HG02763 (cell line): ENCODE results near the gene NRG2.

ENCODE experiments used
- ATAC-seq: cut with Tn5 transposase; IDR thresholded peaks from one replicate; pipeline ENCODE4 v1.9.1; 2021; ENCODE audit warnings: mild to moderate bottlenecking, moderate library complexity; ENCODE audit not compliant: unreplicated experiment

The NRG2 gene

DNA sequence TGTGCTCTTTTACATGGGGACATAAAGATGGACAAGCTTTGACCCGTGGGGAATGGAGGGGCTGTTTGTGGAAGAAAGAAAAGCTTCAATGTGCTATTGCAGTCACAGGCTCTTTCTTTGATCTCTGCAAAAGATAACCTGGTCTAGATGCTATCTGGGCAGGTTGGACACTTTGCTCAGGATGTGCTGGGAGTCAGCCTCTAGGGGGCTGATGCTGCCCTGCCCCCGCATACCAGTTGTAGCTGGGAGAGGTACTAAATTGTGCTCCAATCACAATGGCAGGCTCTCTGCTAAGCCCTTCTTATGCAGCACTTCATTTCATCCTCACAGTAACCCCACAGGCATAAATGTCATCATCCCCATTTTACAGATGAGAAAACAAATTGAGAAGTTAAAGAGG lies 180.3 kb downstream of the NRG2 start:
- ATAC-seq = no peak

DNA sequence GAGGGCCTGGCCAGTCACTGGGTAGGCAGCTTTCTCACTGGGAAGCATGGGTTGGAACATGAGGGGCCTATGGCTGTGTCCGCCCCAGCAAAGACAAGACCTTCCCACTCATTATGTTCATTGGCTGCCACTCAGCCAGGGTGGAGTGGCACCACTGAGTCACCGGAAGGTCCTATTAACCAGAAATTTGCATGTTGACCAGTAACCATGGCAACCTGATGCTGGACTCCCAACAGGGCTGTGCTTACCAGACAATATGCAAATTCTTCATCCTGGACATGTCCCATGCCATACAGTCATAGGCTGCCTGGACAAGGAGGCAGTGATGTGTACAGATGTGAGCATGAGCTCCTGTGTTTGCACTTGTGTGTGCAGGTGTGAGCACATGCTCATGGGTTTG lies 180.8 kb downstream of the NRG2 start:
- ATAC-seq = no peak

DNA sequence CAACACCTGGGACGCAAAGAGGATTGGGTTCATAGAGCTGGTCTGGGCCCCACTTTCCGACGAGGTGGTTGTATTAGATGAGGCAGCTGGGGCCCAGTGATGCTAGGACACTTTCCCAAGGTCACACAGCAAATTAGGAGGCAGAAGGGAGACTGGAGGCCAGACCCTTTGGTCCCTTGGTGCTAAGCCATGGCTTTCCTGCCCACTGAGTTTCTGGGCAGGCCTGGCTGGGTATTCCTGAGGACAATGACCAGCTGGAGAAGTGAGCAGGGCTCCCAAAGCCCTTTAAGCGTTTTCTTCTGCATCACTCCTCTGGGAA lies 181.3 kb downstream of the NRG2 start:
- no peak for ATAC-seq

DNA sequence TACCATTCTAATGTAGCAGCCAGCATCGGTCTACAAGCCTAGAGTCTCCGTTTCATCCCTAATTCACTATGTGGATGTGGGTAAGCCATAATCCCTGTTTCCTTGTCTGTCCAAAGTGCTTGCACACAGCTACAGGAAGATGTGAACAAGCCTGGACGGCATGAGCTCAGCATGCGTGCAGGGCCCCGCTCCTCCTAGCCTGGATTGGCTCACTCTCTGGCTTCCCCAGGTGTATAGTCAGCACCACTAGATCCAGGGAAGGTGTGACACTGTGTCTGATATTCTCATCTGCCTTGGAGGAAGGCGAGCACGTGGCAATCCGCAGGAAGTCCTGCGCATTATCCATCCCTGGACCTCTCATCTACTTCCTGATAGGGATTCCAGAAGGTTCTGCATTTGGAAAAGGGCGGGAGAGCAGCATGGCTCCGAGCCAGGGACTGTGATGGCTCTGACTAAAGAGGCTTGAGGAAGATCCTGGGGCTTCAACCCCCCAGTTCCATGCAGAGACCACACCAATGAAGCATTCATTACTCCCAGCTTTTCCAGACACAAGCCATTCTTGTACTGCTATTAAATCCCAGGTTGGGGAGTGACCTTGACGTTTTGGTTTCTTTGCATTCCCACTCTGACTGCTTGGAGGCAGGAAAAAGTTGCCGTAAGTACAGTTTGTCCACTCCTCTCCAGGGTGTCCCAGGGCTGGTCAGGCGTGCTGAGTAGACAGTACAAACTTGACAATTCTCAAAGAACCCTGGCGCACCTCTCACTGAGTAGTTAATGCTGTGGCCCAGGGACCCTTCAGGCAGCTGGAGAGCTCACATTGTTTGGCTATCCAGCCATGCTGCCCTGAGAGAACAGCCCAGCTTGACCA lies 181.8 kb downstream of the NRG2 start:
- ATAC-seq = no peak

DNA sequence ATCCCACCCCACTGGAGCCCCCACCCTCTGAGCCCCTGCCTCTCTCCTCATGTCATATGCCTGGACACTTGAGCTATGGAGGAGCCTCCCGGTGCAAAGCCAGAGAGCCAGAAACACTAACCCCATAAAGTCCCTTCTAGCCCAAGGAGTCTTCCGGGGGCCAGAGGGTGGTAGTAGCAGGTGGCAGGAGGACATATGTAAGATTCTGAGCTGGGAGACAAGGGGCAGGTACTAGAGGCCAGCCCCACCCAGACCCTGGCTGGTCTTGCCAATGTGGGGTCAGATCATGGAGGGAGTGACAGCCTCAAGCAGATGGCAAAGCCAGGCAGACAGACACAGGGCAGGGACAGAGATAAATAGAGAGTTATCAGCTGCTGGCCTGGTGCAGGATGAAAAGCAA lies 184.1 kb downstream of the NRG2 start:
- no peak for ATAC-seq

DNA sequence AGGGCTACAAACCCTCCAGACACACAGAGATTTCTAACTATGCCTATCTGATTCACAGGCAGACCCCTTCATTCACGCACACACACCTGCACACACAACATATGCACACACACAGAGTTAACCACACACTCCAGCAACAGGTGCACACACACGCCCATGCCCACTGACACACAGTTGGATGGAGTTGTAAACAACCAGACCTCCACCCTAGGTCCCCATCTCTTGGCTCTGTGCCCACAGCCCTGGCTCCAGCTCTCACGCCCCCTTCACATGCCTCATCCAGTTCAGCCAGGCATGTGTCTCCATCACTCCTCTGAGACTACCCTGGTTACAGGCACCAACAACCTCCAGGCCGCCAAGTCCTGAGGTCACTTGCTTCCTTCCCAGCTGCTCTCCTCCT lies 186.4 kb downstream of the NRG2 start:
- no peak for ATAC-seq

DNA sequence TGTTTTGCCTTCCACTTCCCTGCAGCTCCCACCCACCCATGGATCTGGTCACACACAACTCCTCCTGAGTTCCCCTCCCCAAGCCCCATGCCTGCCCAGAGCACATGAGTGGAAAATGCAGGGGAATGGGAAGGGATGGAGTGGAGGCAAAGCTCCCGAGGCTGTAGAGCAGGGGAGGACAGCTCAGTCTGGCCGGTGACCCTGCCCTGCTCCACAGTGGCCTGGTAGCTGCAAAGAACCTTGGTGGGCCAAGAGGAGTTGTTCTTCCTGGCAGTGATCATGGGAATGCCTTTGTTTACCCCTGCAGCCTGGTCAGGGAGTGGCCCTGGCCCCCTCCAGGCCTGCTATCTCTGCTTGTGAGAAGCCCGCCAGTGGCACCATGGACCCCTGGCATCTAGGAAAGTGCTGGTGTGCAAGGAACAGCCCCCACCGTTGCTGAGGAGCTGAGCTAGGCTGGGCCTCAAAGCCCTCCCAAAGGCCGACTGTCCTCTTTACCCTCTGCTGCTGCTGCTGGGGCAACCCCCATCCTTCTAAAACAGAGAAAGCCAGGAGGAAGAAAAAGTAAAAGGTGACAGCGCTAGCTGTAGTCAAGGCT lies 187.1 kb downstream of the NRG2 start:
- no peak for ATAC-seq

DNA sequence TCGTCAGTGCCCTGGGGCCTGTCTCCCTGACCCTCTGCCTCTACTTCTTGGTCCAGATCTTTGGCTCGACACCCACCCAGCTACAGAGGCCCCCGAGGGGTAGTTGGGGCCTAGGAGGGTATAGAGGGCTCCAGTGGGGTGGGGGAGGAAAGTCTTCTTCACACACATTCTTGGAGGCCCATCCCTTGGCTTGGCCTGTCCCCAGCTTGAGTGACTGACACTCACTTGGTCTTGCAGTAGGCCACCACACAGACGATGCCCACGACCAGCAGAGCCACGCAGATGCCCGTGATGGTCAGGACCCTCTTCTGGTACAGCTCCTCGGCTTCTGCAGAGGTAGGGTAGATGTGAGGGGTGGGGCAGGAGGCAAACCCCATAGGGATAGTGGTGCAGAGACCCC lies 187.6 kb downstream of the NRG2 start:
- ATAC-seq = no peak

DNA sequence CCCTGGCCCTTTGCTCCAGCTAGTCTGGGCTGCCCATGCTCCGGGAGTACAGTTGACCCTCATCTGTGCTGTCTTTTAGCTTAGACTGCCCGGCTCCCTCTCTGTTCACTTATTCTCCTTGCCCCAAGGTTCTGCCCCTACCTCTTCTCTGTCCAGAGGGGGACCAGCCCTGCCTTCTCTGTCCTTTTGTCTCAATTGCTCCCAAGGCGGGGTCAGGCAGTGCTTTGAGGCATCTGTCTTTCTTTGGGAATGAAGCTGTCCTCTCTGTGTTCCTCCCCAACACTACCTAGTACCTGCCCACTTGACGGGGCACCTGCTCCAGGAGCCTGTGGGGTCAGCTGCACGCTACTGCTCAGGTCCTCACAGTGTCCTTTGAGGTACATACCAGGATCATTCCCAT lies 188.1 kb downstream of the NRG2 start:
- ATAC-seq = no peak

DNA sequence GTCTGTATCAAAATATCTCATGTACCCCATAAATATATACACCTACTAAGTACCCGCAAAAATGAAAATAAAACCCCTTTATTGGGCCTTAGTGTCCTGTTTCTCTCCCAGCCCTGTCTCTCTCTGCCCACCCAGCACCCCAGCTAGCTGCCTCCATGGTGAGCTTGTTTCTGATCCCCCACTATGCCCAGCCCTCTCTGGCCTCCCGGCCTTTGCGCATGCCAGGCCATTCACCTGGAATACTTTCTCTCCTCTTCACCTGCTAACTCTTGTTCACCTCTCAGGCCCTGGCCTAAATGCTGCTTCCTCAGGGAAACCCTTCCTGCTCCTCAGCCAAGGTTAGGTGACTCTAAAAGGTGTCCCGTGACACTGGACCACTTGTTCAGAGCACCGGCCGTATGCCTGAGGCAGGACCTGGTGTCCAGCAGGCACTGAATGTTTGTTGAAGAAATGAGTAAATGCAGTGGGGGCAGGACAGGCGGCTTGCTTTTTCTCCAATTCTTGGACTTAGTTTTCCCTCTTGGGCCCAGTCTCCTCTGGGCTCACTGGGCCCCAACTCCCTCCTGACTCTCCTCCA lies 189.0 kb downstream of the NRG2 start:
- ATAC-seq = no peak

DNA sequence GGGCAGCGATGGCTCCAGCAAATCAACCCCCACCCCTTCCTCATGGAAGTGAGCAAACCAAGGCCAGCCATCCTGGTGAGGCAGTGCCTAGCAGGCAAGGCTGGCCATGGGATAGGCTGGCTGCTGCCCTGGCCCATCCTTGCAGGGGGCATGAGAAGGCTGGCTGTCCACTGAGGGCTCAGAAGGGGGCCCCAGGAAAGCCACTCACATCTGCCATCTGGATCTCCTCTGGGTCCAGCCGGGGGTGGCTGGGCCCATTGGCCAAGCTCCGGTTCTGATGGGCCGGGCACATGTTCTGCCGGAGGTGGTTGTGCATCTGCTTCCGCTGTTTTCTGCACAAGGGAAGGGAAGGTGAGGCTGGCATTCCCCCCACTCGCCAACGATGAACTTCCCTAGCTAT lies 190.4 kb downstream of the NRG2 start:
- no peak for ATAC-seq

DNA sequence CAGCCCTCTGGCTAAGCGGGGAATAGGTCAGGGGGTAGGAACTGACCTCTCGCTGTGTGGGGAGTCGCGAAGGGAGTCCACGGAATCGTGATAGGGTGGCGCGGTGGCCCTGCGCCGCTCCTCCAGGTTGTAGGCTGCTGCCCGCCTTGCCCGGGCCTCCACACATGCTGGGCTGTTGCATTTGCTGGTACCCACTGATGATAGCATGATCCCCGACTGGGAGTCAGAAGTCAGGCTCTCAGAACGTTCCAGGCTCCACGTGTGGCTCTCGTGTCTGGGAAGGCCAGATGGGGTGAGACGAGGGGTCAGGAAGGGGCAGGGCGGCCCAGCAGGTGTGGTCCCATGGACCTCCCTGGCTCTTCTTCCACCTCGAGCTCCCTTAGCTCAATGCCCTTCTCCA lies 191.5 kb downstream of the NRG2 start:
- no peak for ATAC-seq

DNA sequence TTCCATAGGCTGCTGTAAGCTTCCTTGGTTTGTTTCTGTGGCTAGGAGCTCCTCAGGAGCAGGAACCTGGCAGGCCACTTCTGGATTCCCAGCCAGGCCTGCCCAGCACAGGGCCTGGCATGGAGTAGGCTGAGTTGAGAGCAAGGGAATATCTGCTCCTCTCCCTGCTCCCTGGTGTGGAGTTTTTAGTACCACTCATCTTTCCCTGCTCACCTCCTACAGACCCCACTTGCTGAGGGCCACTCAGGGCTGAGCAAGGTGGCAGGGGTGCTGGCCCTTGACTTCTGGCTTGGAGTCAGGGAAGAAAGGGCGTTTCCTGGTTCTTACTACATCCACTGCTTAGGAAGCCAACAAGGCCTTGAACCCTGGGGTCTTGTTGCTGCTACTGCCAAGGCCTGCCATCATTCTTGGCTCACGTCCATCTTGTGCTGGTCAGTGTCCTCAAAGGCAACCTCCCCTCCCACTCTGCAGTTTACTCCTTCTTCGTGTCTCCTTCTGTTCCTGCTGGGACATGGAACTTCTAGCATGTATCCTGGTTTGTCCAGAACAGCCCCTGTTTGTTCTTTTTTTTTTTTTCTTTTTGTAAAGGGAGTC lies 192.6 kb downstream of the NRG2 start:
- no peak for ATAC-seq

DNA sequence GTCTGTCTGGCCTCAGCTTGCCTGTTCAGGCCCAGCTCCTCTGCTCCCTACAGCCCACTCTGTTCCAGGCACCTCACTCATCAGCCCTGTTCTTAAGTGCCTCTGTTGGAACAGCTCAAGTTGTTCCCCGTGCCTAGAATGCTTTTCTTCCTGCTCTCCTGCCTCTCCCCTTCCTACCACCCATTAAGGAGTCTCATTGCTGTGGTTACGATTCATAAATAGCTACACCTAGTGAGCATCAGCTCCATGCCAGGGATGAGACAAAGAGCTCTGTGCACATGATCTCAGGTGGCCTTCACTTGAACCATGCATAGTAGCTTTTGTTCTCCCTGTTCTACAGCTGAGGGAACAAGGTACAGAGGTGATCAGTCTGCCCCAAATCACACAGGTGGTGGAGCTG lies 193.2 kb downstream of the NRG2 start:
- no peak for ATAC-seq

DNA sequence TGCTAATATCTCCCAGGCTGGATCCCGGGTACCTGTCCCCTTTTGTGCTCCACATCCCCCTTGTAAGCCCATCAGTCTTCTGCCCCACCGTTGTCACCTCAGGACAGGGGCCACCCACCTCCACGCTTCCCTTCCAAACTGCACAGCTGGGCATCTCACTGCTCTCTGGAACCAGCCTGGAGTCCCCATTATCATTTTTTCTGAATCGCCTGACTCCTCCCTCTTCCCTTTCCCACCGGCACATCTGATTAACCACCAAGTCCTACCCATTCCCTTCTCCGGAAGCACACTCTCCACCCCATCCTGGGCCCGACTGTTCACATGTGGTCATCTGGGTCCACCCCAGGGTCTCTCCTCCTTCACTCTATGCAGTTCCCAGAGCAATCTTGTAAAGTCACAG lies 193.6 kb downstream of the NRG2 start:
- no peak for ATAC-seq

DNA sequence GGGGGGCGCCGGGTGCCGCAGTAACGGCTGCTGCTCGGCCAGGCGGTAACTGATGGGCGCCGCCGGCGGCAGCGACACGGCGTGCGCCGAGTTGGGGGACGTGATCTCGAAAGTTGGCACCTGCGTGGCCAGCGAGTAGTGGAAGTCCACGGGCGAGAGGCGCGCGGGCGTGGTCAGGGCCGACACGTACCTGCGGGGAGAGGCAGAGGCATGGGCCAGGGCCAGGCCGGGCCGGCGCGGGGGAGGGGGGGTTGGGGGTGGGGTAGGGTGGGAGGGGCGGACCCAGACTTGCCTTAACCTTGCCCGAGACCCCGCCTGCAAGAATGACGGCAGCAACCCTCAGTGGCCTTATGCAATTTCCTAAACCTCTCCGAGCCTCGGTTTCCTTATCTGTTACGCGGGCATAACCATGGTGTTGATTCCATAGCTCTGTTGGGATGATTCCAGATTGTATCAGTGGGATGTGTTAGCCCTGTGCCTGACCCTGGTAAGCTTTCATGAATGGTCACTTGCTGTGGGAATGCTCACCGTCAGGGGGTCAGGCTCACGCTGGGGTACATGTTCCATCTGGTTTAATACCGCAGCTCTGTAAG lies 194.5 kb downstream of the NRG2 start:
- ATAC-seq = no peak

DNA sequence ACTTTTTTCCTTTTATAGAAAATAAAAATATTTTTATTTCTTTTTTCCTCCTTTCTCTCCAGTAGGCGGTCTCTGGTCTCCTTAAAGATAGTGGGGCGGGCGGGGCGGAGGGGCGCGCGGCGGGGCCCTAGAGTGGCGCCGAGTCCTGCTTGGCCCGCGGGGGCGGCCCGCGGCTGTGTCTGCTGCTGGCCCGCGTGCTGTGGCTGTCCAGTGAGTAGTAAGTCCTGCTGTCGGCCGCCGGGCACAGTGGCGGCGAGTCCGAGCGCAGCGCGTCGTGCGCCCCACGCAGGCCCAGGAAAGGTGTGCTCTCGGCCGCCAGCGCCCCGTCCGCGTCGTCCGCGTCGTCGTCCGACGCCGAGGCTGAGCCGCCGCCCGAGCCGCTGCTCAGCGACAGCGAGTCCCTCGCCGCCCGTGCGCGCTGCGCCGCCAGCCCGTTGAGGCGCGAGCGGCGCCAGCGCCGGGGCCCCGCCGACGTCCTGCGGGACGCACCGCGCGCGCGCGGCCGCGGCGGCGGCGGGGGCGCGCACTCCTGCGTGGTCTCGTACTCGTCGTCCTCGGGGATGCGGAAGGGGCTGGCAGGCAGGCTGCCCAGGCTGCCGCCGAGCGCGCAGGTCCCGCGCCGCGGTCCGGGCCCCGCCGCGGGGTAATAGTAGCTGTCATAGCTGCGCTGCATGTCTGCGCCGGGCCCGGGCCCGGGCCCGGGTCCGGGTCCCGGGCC lies 195.2 kb downstream of the NRG2 start:
- no peak for ATAC-seq

DNA sequence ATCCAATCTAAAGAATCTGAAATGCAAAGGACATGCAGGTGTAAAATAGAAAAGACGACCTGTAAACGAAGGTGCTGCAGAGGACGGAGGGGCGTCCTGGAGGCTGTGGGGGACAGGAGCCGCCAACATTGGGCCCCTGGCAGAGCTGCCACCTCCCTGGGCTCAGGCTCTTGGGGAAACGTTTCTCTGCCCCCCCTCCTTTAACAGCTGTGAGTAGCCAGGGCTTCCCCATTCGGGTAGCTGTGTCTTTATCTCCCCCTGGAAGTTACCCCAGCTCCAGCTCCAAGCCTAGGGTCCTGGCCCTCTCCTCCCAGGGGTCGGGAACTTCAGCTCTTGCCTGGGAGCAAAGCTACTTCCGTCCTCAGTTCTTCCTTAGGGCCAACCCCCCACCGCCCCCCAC lies 196.0 kb downstream of the NRG2 start:
- no peak for ATAC-seq

DNA sequence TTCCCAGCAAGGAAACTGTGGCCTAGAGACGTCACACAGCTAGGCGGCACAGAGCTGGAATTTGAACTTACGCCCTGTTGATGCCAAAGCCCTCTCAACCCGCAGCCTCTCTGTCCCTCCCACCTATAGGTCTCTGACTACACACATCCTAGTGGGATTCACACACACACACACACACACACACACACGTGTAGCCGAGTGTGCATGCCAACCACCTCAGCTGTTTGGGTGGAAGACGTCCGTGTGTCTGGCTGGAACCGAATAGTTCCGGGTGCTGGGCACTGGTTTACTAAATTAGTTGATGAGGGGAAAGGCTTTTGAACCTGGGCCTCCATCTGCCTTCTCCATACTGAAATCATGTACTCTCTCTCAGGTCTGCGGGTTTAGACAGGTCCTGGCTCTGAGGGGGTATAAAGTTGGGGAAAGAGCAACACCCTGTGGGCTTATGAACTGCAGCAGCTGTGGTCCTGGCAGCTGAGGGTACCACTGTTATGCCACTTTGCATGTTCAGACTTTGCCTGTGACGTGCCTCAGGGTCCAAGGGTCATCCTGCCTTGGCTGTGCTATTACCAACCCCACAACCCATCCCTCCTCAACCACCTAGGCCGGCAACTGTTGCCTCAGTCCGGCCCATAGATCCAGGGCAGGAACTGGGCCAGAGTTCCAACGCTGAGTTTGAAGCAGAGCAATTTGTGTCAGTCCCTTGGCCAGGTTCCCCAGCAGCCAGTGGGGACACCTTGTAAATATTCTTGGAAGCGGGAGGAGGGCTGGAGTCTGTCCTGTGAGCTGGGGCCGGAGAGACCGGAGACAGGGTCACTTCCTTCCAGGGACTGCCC lies 197.0 kb downstream of the NRG2 start:
- ATAC-seq = no peak

DNA sequence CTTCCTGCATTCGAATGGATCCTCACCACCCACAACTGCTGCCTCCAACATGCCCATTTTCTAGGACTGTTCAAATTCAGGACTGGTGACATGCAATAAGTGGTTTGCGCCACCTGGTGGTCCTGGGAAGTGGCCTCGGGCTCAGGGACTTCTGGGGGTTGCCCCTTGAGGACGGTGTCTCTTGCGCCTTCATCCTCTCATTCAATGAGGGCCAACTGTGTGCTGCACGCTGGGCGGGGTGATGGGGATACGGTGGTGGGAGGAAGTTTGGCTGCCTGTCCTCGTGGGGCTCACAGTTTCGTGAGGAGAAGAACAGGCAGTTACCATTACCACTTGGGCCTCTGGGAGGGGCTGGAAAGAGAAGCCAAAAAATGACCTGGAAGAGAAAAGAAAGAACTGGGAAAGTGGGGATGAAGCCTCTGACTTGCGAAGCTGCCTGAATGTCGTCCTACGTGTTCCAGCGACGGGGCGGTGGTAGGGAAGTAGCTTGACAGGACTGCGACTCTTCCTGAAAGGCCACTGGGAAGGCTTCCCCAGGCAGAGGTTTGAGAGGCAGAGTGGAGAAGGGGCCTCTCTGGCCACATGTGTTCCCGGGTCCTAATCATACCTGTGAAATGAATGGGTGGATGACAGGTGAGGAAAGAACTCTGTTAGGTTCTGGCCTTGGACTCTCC lies 198.5 kb downstream of the NRG2 start:
- no peak for ATAC-seq
